GM18511 (cell line): ENCODE results near the gene THAP7.
"Not testable (repeated sequence)": the region's sequence is repeated elsewhere in the genome, so short reads cannot be mapped to it uniquely, and the experiment has no call there.

Source experiments
- ATAC-seq: cut with Tn5 transposase; IDR thresholded peaks from one replicate; pipeline ENCODE4 v1.9.1; 2021; ENCODE audit warnings: mild to moderate bottlenecking, moderate library complexity; ENCODE audit not compliant: unreplicated experiment

THAP7 gene

GRCh38 chr22:21013657-21014201 lies 11.8 kb upstream of the THAP7 start:
- peak; percentile 8 for ATAC-seq

GRCh38 chr22:21012446-21013407 lies 10.8 kb upstream of the THAP7 start:
- no peak for ATAC-seq

- no peak for ATAC-seq
Observed at GRCh38 chr22:21010426-21011113, 8.7 kb upstream of the THAP7 start.

- no peak for ATAC-seq
Observed at GRCh38 chr22:21009638-21010425, 7.9 kb upstream of the THAP7 start.

DNA sequence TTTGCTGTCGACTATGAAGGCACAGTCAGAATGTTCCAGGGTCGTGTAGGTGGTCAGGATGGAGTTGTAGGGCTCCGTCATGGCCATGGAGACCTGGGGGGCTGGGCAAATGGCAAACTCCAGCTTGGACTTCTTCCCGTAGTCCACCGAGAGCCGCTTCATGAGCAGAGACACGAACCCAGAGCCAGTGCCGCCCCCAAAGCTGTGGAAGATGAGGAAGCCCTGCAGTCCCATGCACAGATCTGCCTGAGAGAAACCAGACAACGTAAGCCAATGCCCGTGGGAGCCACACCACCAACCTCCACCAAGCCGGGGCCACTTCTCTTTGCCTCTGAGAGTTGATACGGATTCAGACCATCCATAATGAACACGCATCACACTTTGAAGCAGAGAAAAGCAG lies 7.3 kb upstream of the THAP7 start:
- not testable (repeated sequence) for ATAC-seq

DNA sequence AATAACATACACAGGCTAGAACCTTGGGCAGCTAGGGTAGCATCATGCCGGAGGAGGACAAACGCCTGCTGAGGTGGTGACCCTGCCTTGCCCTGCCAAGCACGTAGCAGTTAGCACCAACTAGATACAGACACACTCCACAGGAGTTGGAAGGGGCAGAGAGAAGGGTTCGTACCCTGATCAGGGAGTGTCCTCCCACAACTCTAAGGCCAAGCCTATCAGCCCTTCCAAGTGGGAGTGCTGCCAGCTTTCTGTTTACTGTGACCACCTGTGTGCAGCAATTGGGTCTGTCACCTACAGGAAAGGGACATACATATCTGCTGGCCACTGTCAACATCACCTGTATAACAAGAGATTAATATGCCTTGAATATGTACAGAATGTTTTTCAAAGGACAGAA lies 1.9 kb upstream of the THAP7 start:
- ATAC-seq: no peak

GRCh38 chr22:21000987-21001600 lies 824 bp downstream of the THAP7 start:
- ATAC-seq: no peak

DNA sequence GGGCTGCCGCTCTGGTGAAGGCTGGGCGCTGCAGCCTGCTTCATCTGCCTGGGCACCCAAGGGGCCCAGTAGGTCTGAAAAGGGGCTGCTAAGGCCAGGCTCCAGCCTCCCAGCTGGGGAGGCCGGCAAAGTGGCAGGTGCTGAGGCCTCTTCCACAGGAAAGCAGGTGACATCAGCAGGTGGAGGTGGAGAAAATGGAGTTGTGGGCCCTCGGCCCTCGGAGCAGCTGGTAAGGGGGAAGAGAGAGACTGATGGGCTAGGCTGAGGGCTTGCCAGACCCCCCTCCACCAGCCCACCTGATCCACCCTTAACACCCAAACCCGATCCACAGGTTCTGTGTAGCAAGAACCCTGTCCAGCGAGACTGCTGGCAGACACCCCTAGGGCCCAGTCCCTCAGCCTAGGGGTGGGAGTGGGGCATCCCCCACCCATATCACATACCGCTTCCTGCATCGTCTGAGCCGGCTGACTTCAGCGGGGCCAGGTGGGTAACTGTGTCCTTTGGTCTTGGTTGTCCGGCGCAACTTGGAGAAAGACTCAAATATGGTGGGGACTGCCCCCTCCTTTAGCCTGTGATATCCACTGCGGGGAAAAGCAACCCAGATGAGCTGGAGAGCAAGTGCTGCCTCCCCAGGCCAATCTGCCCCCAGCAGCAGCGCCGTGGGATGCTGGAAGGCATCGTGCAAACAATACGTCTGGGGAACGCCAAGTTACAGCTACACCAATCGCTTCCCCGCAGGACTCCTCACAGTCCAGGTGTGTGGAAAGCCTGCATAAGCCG lies 1.5 kb downstream of the THAP7 start:
- no peak for ATAC-seq

- no peak for ATAC-seq
Observed at GRCh38 chr22:20999350-21000206, 2.3 kb downstream of the THAP7 start.

- no peak for ATAC-seq
Observed at GRCh38 chr22:20998411-20999336, 3.2 kb downstream of the THAP7 start.

DNA sequence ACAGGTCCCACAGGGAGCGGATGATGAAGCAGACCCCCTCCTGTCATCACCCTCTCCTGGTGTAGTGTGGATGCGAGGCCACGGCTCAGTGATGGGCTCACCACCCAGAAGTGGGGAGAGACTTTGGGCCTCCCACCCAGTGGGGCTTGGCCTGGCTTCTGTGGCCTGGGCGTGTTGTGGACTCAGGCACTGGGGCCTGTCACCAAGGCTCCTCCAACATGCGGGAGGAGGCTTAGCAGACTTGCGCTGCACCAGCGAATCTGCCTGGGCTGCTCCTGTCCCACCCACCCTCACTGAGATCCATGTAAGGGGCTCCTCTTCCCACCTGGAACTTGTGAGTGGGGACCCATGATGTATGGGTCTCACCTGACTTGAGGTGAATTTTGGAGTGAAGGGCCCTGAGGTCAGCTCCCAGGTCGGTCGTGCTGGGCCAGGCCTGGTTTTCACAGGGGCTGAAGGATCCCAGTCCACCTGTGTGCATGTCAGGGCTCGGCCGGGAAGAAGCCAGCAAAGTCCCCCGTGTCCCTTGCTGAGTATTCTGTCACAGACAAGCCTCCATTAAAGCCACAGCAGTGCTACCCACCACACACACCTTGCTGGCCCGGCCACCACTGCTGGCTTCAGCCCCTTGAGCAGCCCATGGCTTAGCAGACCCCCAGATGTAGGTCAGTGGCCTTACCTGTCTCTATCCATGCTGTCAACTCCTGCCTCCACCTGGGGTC lies 4.2 kb downstream of the THAP7 start:
- ATAC-seq: no peak

GRCh38 chr22:20996598-20997535 lies 5.1 kb downstream of the THAP7 start:
- no peak for ATAC-seq

DNA sequence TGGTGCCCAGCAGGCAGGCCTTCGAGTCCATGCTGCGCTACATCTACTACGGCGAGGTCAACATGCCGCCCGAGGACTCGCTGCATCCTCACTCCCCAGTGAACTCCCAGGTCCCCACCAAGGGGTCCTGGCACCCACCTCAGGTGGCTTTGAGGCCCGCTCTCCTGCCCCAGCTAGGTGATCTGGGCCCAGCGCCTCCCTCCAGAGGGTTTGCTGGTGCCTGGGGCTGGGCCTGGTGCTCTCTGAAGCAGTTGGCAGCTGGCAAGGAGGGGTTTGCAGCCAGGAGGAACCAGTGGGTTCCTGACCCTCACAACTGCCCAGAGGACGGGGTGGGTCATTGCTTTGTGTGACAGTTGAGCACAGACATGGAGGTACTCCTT lies 5.9 kb downstream of the THAP7 start:
- no peak for ATAC-seq

- no peak for ATAC-seq
Observed at GRCh38 chr22:20995329-20996030, 6.4 kb downstream of the THAP7 start.

DNA sequence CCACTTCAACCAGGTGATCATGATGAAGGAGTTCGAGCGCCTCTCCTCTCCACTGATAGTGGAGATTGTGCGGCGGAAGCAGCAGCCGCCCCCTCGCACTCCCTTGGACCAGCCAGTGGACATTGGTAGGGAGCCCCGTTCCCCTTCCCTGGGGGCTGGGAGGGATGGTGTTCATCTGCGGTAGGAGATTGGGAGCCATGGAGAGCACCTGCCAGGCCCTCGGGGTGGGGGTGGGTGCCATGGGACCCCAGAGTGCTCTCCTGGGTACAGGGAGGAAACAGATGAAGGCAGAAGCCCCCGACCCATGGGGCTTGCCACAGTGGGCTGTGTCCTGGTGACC lies 7.0 kb downstream of the THAP7 start:
- ATAC-seq: no peak
